Esophagus squamous epithelium (tissue), 5 donors: Measurements from ENCODE around the gene CRYBG2. TPM values are rescaled to one million over a fixed set of nuclear protein-coding genes. Genes with fewer than 3 reads are reported as not detected.
"Not testable (repeated sequence)": the region's sequence is repeated elsewhere in the genome, so short reads cannot be mapped to it uniquely, and the experiment has no call there.

Source experiments
- DNase-seq: peaks from one replicate; lab custom pipeline; 2025; lab: John Stamatoyannopoulos, UW
- H3K27ac ChIP-seq, 4 donors: fragments of 200-600 bp; sonication (generic); one replicate each; pipeline ENCODE4 v1.5.1; 2016 to 2019; ENCODE audit warnings: mild to moderate bottlenecking in 1 of 4
- H3K27me3 ChIP-seq, 4 donors: fragments of 200-600 bp; sonication (generic); 1 replicate in 3 of 4; 2 replicates in 1 of 4; pipeline versions ENCODE4 v1.5.1 to v1.6.0; 2017 to 2021; ENCODE audit warnings: antibody characterized with exemption in 1 of 4
- H3K36me3 ChIP-seq, 3 donors: fragments of 200-600 bp; sonication (generic); one replicate each; pipeline ENCODE4 v1.5.1; 2016 to 2019
- H3K4me1 ChIP-seq, 3 donors: fragments of 200-600 bp; sonication (generic); one replicate each; pipeline ENCODE4 v1.5.1; 2017 to 2019
- H3K4me3 ChIP-seq, 4 donors: fragments of 200-600 bp; sonication (generic); 1 replicate in 3 of 4; 2 replicates in 1 of 4; pipeline ENCODE4 v1.5.1; 2016 to 2019; ENCODE audit warnings: mild to moderate bottlenecking in 2 of 4, moderate library complexity in 1 of 4
- H3K9me3 ChIP-seq, 3 donors: fragments of 200-600 bp; sonication (generic); one replicate each; pipeline ENCODE4 v1.5.1; 2016 to 2019
- POLR2A ChIP-seq, 4 donors: fragments of 450-650 bp; IDR thresholded peaks; one replicate each; pipeline ENCODE4 v1.6.1; 2017; ENCODE audit warnings: antibody characterized with exemption in 4 of 4, mild to moderate bottlenecking in 4 of 4, moderate library complexity in 3 of 4
- WGBS, 2 donors: methylation state at CpG; one replicate each; pipeline ENCODE4 v1.1.5; 2018; 5-methylcytosine and 5-hydroxymethylcytosine counted together
- intact Hi-C: fragments of 100-400 bp; cut with DNase I; formaldehyde crosslinking; loops from one replicate; pipeline ENCODE4 v1.15.0; 2022
- total RNA-seq, 4 donors: library from RNA; depleted of rRNA; stranded (reverse); fragments of >200 nt; gene quantifications; one replicate each; pipeline ENCODE4 v1.1.0, GENCODE V29; 2016
- TF ChIP-seq, protein P1 (sequence below), 6 experiments: fragments of 450-650 bp in 4 of 6; fragments of 200-600 bp in 2 of 6; sonication (generic) in 2 of 6; IDR thresholded peaks; one replicate each; pipeline ENCODE4 v1.5.1; 2016 to 2019; ENCODE audit warnings: antibody characterized with exemption in 6 of 6, mild to moderate bottlenecking in 4 of 6, moderate library complexity in 4 of 6
- donor health status: DM: yes; HTN: yes; CAD: no.

The CRYBG2 gene
- total RNA-seq, 4 donors from 2014 or later, result 35.8 to 305 (median 122) TPM

DNA sequence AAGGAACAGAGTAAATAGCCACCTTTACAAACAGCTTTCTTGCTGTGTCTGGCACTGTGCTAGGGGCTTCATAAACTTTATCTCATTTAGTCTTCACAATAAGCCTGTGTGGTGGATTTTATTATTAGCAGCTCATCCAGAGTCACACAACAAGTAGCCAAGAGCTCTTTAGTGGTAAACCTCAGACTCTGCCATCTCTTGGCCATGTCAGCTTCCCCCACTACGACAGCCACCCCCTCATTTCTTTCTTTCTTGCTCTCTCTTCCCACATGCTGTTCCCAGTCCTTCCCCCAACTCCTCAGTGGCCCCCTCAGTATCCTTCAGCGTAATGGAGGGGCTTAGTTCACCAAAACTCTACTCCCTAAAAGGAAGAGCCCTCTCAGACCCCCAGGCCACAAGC, 19.9 kb upstream of the CRYBG2 start:
- WGBS, 2 donors, result 55 to 60% methylated on average over 2 of the region's 2 CpGs
- H3K9me3 ChIP-seq, result no peaks in the 10 kb centered on the region
- no peak for DNase-seq
- no peak overlapping the region for H3K27ac ChIP-seq
- no peak overlapping the region for H3K4me3 ChIP-seq
- H3K4me1 ChIP-seq, result peaks cover 9 to 26% (median 14%) of the 10 kb centered on the region in 3 donors
- no peaks in the 10 kb centered on the region for H3K36me3 ChIP-seq
- intact Hi-C loops, result no loop called here
- TF ChIP-seq, protein P1, sequence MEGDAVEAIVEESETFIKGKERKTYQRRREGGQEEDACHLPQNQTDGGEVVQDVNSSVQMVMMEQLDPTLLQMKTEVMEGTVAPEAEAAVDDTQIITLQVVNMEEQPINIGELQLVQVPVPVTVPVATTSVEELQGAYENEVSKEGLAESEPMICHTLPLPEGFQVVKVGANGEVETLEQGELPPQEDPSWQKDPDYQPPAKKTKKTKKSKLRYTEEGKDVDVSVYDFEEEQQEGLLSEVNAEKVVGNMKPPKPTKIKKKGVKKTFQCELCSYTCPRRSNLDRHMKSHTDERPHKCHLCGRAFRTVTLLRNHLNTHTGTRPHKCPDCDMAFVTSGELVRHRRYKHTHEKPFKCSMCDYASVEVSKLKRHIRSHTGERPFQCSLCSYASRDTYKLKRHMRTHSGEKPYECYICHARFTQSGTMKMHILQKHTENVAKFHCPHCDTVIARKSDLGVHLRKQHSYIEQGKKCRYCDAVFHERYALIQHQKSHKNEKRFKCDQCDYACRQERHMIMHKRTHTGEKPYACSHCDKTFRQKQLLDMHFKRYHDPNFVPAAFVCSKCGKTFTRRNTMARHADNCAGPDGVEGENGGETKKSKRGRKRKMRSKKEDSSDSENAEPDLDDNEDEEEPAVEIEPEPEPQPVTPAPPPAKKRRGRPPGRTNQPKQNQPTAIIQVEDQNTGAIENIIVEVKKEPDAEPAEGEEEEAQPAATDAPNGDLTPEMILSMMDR (IDR thresholded peaks at IDR 0.05), result no peak
- no peak for TF ChIP-seq POLR2A (IDR thresholded peaks at IDR 0.05)
- H3K27me3 ChIP-seq, result peaks cover 0 to 18% (median 0%) of the 10 kb centered on the region in 4 donors

DNA sequence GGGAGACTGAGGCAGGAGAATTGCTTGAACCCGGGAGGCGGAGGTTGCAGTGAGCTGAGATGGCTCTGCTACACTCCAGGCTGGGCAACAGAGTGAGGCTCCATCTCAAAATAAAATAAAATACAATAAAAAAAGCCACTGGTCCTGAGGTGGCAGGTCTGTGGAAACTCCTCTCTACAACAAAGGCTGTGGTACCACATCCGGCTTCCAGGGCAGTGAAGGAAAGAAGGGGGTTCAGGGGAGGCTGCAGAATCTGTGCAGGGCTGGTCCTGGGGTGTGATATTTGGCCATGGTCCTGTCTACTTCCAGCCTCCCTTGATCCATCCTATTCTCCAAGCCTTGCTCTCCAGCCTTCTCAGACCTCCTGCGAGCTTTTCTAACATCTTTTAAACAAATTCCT, 19.4 kb upstream of the CRYBG2 start:
- no peak for DNase-seq
- no peaks in the 10 kb centered on the region for H3K9me3 ChIP-seq
- TF ChIP-seq POLR2A (IDR thresholded peaks at IDR 0.05), result no peak
- TF ChIP-seq, protein P1 (IDR thresholded peaks at IDR 0.05), result no peak
- intact Hi-C loops, result no loop called here
- peaks cover 0 to 23% (median 0%) of the 10 kb centered on the region in 4 donors for H3K27me3 ChIP-seq
- H3K27ac ChIP-seq, result no peak overlapping the region
- WGBS, 2 donors, result 80 to 93% methylated on average over 2 to 4 of the region's 4 CpGs
- H3K4me3 ChIP-seq, result no peak overlapping the region
- H3K36me3 ChIP-seq, result no peaks in the 10 kb centered on the region
- peaks cover 4 to 21% (median 9%) of the 10 kb centered on the region in 3 donors for H3K4me1 ChIP-seq

DNA sequence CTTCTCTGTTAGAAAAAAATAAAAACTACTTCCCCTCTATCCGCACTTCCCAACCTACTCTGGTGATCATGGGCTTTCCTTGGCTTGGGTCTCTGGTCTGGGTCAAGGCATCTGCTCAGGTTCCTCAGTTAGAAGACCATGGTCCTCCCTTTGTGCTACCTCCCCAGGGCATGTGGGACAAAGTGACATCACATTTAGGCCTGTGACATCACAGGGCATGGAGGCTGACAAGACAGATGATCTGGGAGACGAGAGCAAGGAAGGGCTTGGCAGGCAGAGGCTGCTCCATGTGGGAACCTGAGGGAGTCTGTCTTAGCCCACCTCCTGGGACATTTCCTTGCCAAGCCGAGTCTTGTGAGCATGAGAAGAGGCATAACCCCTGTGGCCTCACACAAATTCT, 18.7 kb upstream of the CRYBG2 start, which contains the start of gene ZNF683:
Gene ZNF683 (minus strand): TSS at position 140 of the 400 bp plus-strand sequence. CDS start 4,179 bp downstream, outside the sequence.
- WGBS, 2 donors, result 85 to 100% methylated on average over 1 to 2 of the region's 3 CpGs
- intact Hi-C loops, H3K4me3 ChIP-seq, H3K36me3 ChIP-seq, H3K27ac ChIP-seq, DNase-seq, H3K9me3 ChIP-seq: not testable (repeated sequence)
- Histone ChIP-seq H3K27me3 (peaks cover 0 to 29% (median 0%) of the 10 kb centered on the region in 4 donors), H3K4me1 (peaks cover 0 to 14% (median 3%) of the 10 kb centered on the region in 3 donors)

DNA sequence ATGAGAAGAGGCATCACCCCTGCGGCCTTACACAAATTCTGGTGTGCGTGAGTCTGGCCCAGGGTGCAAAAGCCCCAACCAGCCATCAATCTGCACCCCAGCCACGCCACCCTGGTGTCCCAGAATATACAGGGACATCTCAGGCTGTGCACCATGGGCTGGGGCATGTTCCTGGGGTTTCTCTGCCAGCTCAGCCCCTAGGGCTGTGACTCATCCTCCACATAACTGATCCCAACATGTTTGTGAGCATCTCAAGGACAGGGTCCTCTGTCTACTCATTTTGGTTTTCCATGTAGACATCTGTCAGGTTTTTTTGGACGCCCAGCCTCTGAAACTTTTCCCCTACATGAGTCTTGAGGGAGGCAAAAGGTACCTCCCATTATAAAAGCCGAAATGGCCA, 18.1 kb upstream of the CRYBG2 start:
- Histone ChIP-seq H3K9me3 (no peaks in the 10 kb centered on the region), H3K27me3 (peaks cover 0 to 33% (median 0%) of the 10 kb centered on the region in 4 donors), H3K36me3 (no peaks in the 10 kb centered on the region), H3K4me1 (peaks cover 0 to 11% (median 3%) of the 10 kb centered on the region in 3 donors), H3K4me3 (no peak overlapping the region), H3K27ac (no peak overlapping the region)
- TF ChIP-seq POLR2A (IDR thresholded peaks at IDR 0.05), result no peak
- TF ChIP-seq, protein P1 (IDR thresholded peaks at IDR 0.05), result no peak
- no peak for DNase-seq
- intact Hi-C loops, result no loop called here
- 43 to 73% methylated on average over 5 of the region's 5 CpGs for WGBS, 2 donors

DNA sequence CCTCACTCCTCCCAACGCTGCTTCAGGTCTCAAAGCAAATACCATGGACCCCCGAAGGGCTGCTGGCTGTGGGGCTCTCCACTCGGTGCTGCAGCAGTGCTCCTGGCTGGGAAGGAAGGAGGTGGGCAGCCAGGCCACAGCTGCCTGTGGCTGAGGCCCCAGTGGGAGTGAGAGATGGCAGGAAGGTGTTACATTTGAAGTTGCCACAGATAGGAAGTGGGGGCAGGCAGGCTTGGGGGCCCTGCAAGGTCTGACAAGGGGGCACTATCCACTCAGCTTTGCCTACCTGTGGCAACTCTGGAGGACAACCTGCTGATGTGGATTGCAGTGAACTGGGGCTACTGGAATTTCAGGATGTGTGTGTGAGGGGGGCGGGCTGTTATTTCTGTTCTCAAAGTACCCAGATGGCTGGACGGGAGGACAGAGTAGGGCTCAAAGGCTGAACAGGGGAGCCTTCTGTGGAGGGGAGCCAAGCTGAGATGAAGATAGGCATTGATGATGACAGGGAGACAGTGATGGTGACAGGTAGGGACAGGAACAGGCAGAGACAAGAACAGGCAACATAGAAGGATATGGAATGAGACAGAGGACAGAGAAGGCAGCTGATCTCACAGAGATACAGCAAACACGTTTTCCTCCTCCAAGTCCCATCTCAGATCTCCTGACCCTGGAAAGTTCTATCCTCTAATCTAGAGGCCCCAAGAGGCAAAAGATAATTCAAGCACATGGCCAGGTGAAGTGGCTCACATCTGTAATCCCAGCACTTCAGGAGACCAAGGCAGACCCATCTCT, 16.9 kb upstream of the CRYBG2 start:
- Histone ChIP-seq H3K4me1 (peaks cover 0 to 11% (median 3%) of the 10 kb centered on the region in 3 donors), H3K36me3 (no peaks in the 10 kb centered on the region), H3K27ac (no peak overlapping the region), H3K4me3 (peak overlapping the region in 1 of 4 donors; percentile 9), H3K27me3 (peaks cover 0 to 43% (median 0%) of the 10 kb centered on the region in 4 donors), H3K9me3 (no peaks in the 10 kb centered on the region)
- WGBS, 2 donors, result 53 to 61% methylated on average over 5 to 6 of the region's 6 CpGs
- DNase-seq, result no peak
- TF ChIP-seq, protein P1 (IDR thresholded peaks at IDR 0.05), result no peak
- no peak for TF ChIP-seq POLR2A (IDR thresholded peaks at IDR 0.05)
- intact Hi-C loops, result no loop called here
